Kidney capillary endothelial cell (primary cell): ENCODE measurements around the gene RRP1B.
A peak's percentile ranks its signal among the peaks of the same experiment; 100 is the strongest.
"Not testable (repeated sequence)": the region's sequence is repeated elsewhere in the genome, so short reads cannot be mapped to it uniquely, and the experiment has no call there.

ENCODE experiments used
- DNase-seq: peaks from one replicate; pipeline ENCODE4 v3.0.0-alpha.2; 2018; ENCODE audit warnings: low spot score

Gene RRP1B

GRCh38 chr21:43701936-43702784 is 42.8 kb downstream of the RRP1B start:
- DNase-seq = no peak

DNA sequence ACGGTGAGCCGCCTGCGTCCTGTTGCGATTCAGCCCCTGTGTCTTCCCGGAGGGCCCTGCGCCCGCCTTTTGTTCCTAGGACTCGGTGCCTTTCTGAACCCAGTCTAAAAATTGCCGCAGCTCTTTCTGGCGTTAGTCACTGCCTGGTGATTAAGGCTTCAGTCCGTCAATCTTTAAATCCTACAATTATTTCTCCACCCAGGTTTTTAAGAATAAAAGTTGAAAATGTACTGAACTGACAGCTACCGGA is 43.4 kb downstream of the RRP1B start:
- no peak for DNase-seq

GRCh38 chr21:43703035-43703880 is 43.9 kb downstream of the RRP1B start:
- no peak for DNase-seq

GRCh38 chr21:43707462-43707861 is 48.1 kb downstream of the RRP1B start:
- DNase-seq = no peak

DNA sequence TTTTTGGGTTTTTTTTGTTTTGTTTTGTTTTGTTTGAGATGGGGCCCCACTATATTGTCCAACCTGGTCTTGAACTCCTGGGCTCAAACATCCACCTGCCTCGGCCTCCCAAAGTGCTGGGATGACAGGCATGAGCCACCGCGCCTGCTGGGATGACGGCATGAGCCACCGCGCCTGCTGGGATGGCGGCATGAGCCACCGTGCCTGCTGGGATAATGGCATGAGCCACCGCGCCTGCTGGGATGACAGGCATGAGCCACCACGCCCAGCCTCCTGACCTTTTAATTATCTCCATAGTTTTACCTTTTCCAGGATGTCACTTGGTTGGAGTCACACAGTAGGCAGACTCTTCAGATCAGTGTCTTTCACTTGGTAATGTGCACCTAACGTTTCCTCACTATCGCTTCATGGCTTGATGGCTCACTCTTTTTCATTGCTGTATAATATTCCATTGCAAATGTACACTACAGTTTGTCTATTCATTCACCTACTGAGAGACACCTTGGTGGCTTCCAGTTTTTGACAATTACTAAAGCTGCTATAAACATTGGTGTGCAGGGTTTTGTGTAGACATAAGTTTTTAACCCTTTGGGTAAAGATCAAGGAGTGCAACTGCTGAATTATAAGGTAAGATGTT is 49.5 kb downstream of the RRP1B start:
- no peak for DNase-seq

GRCh38 chr21:43712268-43712942 is 53.0 kb downstream of the RRP1B start:
- DNase-seq = no peak

- not testable (repeated sequence) for DNase-seq
Measured at GRCh38 chr21:43713123-43713522, 53.8 kb downstream of the RRP1B start.

DNA sequence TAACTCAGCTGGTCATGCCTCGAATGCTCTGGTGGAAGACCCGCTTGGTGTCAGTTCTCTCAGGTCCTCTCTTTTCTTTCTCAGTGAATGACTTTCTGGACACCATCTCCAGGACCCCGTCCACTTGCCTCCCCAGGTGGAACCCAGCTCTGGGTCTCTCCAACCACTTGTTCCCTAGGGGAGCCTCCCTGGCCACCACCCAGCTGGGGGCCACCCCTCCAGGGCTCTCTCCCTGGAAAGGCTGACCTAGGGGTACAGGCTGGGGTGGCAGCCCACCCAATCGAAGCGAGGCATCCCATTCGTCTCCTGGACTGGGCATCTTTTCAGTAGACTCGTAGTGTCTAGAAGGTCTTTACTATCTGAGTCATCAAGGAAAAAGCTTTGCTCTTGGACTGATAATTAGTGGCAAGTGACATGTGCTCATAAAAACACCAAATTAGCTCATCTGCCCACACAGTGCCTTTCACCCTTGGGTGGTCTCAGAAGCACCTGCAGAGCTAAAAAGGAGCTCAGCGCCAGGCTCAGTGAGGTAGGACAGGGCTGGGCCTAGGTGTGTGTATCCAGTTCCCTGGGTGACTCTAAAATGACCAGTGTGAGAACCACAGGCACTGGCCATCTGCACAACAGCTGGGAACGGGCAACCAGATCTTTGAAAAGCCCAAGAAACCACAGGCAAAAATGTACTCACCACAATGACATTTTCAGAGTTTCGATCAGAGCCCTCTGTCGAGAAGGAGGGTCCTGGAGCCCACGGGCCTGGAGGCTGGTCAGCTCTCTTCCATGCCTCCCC is 57.2 kb downstream of the RRP1B start:
- DNase-seq = no peak

GRCh38 chr21:43717166-43717853 is 58.0 kb downstream of the RRP1B start:
- DNase-seq = no peak

DNA sequence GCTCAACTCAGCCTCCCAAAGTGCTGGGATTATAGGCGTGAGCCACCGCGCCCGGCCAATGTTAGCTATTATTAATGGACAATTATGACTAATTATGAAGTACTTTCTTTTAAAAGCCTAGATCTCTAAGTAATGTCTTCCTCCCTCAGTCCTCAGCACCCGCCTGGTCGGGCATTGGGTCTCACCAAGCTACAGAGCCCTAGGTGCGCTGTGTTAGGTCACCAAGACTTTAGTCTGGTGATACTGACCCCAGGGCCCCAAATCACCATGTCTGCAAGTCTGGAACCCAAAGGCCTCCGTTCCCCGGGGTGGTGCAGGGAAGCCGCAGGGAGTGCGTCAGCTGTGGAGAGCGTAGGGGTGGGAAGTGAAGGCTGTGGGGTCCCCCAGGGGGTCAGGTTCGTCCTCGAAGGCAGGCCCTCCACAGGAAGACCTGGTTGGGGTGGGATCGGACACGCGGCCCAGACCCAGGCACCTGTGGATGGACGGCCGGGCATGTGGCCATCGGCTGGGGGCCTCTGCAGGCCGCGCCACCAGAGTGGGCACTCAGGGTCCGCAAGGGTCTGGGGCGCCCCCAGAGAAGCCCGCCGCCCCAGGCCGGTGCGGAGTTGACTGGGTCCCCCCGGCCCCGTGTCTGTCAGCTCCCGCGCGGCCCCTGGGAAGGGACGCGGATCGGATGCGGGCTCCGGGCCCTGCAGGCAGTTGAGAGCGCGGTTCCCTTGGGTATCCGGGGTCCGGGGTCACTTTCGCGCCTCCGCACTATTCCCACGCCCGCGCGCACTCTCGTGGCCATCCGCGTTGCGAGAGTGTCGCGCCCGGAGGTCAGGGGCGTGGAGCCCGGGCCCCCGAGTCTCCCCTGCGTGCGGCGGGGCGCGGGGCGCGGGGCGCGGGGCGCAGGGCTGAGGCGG is 58.9 kb downstream of the RRP1B start:
- DNase-seq = no peak

DNA sequence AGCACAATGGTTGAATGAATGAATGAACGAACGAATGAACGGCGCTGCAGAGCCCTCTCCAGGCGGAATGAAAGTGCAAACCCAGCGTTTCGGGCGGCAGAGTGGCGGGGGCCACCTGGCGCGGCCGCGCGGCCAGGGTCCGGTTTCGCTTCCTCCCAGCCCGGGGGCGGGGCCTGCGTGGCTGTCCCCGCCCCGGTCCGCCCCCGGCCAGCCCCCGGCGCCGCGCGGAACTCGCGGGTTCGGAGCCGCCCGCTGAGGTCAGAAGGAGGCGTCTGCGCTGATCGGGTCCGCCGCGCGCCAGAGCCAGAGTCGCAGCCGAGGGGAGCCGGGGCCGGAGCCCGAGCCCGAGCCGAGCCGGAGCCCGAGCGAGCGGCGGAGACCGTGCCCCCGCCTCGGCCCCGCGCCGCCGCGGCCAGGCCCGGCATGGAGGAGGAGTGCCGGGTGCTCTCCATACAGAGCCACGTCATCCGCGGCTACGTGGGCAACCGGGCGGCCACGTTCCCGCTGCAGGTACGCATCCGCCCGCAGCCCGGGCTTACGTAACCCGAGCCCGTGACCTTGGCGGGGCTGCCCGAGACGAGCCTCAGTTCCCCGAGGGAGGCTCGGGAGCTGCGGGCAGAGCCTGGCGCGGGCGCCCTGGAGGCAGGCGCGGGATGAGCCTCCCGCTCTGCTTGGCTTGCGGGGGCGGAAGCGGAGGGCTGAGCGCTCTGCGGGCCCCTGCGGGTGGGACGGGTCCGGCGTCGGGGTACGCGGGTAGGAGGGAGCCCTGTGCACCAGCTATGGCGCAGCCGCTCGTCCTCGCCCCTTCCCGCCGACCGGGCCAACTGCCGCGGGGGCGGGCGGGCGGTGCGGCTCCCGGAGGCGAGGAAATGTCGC is 59.8 kb downstream of the RRP1B start, which contains the start of gene PDXK:
PDXK (plus strand) TSS at position 258 of the 876 bp plus-strand sequence; CDS start at position 424, 166 bp downstream.
- peak; percentile 61 for DNase-seq

- DNase-seq = no peak
Measured at GRCh38 chr21:43719748-43720538, 60.6 kb downstream of the RRP1B start.

DNA sequence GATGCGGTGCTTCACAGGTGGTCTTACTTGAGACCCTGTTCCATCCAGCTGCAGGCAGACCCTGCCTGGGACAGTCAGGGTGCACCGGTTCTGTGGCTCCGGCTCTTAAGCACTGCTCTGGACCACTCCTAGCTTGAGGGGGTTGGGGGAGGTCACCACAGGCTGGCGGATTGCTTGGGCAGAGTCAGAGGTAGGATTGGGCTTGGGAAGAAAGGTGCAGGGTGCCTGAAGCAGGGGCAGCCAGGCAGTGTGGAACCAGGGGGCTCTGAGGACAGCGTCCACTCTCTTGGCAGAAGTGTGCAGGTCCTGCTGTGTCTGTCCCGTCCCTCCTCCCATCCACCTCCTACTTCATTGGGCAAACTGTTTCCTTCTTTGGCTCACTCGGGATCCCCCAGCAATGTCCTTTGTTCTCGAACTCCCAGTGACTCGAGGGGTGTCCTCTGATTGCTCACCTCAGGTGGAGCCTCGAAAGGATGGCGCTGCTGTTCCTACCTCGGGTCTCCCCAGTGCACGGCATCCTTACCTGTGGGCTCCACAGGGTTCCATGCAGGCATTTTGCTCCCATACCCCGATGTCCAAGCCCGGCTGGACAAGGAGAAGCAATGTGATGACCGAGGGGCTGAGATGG is 61.3 kb downstream of the RRP1B start:
- DNase-seq = no peak

- no peak for DNase-seq
Measured at GRCh38 chr21:43721206-43721605, 61.8 kb downstream of the RRP1B start.

DNA sequence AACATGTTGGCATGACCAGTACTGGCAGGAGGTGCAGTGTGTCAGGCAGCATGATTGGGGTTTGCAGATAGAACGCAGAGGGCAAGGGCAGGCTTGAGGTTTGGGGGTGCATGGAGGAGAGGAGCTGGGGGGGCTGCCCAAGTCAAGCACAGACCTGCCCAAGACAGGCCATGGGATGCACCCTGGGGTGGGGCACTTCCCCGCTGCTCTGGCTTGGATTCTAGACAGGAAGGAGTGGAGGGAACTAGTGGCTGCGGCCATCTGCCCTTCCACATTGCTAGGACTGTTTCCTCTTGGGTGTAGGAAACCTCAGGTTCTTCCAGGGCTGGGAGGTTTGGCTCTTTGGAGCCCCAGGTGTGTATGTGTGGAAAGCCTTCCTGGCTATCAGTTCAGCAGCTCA is 62.6 kb downstream of the RRP1B start:
- DNase-seq = no peak

GRCh38 chr21:43723648-43724047 is 64.3 kb downstream of the RRP1B start:
- no peak for DNase-seq
